Stimulated activated CD4-positive, alpha-beta T cell treated with anti-CD3 and anti-CD28 coated beads, TNF-alpha, amount 100 ng/mL, for 4 hours (primary cell): ENCODE measurements around the gene TARDBP.
"Not testable (repeated sequence)": the region's sequence is repeated elsewhere in the genome, so short reads cannot be mapped to it uniquely, and the experiment has no call there.

Source experiments
- DNase-seq, 3 experiments: peaks; one replicate each; pipeline ENCODE4 v3.0.0-alpha.2; 2020; ENCODE audit warnings: low read depth in 3 of 3

TARDBP gene

GRCh38 chr1:11059968-11060830 lies 47.7 kb downstream of the TARDBP start, which contains the start of gene SRM:
Gene SRM (minus strand): TSS chr1:11060018. CDS start chr1:11059943, 75 bp downstream.
- peak; percentile 82 to 87 (median 83) for DNase-seq

- no peak for DNase-seq
Observed at GRCh38 chr1:11061652-11062365, 49.4 kb downstream of the TARDBP start.

- DNase-seq: no peak
Observed at GRCh38 chr1:11062965-11063401, 50.5 kb downstream of the TARDBP start.

GRCh38 chr1:11063937-11064537 lies 51.6 kb downstream of the TARDBP start:
- DNase-seq: not testable (repeated sequence)

- DNase-seq: no peak
Observed at GRCh38 chr1:11064942-11065341, 52.5 kb downstream of the TARDBP start.

GRCh38 chr1:11065796-11066195 lies 53.3 kb downstream of the TARDBP start:
- no peak for DNase-seq

DNA sequence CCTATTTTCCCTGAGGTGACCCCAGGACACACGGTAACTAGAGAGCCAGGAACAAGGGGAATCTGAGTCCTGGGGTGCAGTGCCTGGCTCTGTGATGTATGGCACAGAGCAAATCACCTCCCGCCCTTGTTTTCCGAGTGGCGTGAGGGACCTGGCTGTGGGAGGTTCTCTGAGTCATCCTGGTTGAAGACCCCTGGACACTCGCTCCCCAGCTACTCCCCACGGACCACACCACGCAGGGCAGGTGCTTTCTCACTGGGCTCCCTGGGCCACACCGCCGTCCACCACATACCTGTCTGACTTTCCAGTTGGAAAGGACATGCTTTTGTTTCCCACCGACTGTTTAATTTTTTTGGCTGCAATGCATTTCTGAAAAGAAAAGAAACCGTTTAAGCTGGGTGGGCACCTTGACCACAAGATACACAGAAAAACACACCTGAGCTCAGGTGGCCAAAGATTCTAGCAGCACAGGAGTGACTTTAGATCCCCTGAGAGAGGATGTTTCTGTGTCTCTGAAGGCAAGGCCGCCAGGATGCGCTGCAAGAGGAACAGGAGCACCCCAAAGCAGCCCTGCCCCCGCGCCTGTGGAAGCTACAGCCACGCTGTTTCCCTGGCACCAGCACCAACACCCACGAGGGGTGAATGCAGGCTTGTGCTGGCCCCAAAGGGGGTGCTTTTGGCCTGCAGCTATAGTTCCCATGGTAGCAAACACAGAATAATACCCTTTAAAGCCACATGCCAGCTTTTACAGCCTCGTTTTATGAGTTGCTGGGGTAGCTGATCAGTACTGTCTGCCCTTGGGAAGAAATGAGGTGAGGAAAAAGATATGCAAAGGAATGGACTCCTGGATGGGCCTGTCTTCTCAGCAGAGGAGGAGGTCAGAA lies 55.5 kb downstream of the TARDBP start:
- DNase-seq: no peak

DNA sequence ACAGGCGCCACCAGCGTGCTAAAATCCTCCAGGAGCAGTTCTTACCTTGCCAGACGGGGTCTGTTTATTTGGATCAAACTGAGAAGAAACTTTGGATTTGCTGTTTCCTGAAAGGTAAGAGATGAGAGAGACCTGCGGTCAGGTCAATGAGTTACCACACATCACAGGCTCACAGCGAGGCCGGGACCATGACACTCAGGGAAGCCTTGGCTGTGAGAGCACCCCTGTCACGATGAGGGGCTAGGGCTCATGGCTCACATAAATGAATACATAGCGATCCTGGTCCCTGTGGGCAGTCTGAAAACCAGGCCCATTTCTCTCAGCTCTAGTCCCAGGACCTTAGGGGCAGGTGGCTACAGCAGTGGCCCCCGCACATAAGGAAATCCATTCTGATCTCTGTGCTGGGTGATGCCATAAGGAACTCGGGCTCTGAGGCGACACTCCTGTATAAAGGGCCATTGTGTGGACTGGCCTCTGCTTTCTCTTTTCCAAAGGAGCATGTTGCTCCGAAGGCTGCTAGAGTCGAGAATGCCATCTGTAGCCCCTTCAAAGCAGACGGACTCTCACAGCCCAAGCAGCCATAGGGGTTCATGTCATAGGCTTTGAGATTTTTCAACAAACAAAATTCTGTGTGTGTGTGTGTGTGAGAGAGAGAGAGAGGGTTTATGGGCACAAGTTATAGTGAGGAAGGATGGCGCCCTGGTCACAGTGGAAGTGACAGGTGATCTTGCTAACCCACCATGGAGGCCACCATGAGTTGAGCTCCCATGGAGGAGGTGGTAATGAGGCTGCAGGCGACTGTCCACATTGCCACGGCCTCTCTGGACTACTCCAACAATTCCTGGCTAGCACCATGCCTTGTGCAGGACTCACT lies 56.4 kb downstream of the TARDBP start:
- DNase-seq: no peak

DNA sequence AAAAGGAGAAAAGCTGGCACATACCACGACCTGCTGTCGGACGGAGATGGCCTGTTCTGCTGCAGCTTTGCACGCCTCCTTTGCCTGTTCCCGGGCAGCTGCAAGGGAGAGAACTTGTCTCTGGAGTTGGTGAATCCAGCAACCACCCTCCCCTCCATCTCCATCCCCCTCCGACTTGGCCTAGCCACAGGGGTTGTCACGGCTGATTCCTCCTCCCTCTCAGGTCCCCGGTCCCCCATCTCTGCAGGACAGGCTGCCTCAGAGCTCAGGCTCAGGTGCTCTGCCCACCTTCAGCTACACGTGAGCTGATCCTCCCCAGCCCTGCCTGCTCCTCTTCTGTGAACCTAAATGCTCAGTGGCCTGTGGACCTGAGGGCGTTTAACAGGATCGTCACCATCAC lies 58.4 kb downstream of the TARDBP start:
- no peak for DNase-seq

DNA sequence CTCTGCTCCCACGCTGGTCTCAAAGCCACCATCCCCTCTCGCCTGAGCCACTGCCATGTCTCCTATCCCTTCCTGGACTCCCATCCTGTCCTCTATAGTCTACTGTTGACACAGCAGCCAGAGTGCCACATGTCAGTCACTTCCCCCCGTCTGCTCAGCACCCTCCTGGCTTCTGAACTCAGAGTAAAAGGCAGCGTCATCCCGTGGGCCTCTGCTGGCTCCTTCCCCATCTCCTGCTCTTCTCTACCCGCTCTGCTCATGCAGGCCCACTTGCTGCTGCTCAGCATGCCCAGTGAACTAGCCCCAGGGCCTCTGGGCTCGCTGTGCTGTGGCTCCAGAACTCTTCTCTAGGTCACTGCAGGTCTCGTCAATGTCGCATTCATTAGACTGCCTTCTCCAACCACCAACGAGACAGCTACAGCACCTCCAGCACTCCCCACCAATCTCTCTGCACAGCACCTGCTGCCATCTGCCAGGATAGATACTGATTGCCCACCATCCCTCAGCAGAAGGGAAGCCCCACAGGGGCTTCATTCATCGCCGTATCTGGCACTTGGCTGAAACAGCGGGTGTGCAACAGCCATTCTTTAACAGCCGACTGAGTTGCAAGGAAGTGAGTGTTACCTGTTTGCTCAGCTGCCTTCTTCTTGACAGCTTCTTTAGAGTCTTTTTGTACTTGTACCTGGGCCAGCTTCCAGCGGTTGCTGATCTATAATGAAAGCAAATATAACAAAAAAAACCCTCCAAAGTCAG lies 59.2 kb downstream of the TARDBP start:
- no peak for DNase-seq

GRCh38 chr1:11072216-11072917 lies 59.9 kb downstream of the TARDBP start:
- no peak for DNase-seq

GRCh38 chr1:11073398-11073797 lies 60.9 kb downstream of the TARDBP start:
- DNase-seq: not testable (repeated sequence)
